Liver (tissue), 9 donors: ENCODE measurements around the gene ANTXR1. TPM values are rescaled to one million over a fixed set of nuclear protein-coding genes. Genes with fewer than 3 reads are reported as not detected.

Experiments used
- DNase-seq: peaks from one replicate; pipeline ENCODE4 v3.0.0-alpha.2; 2017; ENCODE audit warnings: low spot score
- H3K27ac ChIP-seq, 2 donors: one replicate each; pipeline ENCODE4 v1.7.0; 2013; ENCODE audit warnings: inconsistent platforms in 2 of 2, low read length in 2 of 2, control low read depth in 1 of 2, low read depth in 1 of 2, mild to moderate bottlenecking in 1 of 2
- H3K27me3 ChIP-seq, 4 donors: one replicate each; pipeline versions ENCODE4 v1.6.1 to v1.7.0; 2013; ENCODE audit warnings: low read length in 3 of 4, inconsistent platforms in 1 of 4, mild to moderate bottlenecking in 1 of 4, moderate library complexity in 1 of 4; ENCODE audit not compliant: control insufficient read depth in 4 of 4, insufficient read depth in 4 of 4
- H3K36me3 ChIP-seq, 4 donors: one replicate each; pipeline versions ENCODE4 v1.6.1 to v1.7.0; 2013; ENCODE audit warnings: low read length in 3 of 4, mild to moderate bottlenecking in 3 of 4, low read depth in 1 of 4, moderate library complexity in 1 of 4; ENCODE audit not compliant: control insufficient read depth in 4 of 4, insufficient read depth in 3 of 4
- H3K4me1 ChIP-seq, 4 donors: one replicate each; pipeline versions ENCODE4 v1.6.1 to v1.7.0; 2013; ENCODE audit warnings: low read length in 3 of 4, mild to moderate bottlenecking in 3 of 4, moderate library complexity in 1 of 4; ENCODE audit not compliant: control insufficient read depth in 4 of 4, insufficient read depth in 4 of 4
- H3K4me3 ChIP-seq, 3 donors: one replicate each; pipeline versions ENCODE4 v1.6.1 to v1.7.0; 2013; ENCODE audit warnings: low read length in 3 of 3, control low read depth in 1 of 3, low read depth in 1 of 3, mild to moderate bottlenecking in 1 of 3
- H3K9ac ChIP-seq, 2 donors: one replicate each; pipeline ENCODE4 v1.7.0; 2013; ENCODE audit warnings: low read length in 2 of 2, mild to moderate bottlenecking in 2 of 2, moderate library complexity in 2 of 2, control low read depth in 1 of 2, low read depth in 1 of 2
- H3K9me3 ChIP-seq, 4 donors: one replicate each; pipeline versions ENCODE4 v1.6.1 to v1.7.0; 2013; ENCODE audit warnings: low read length in 3 of 4; ENCODE audit not compliant: control insufficient read depth in 4 of 4
- EGR1 ChIP-seq, 2 donors: IDR thresholded peaks; 2 replicates each; pipeline ENCODE4 v1.6.1; 2016 to 2018; ENCODE audit warnings: antibody characterized with exemption in 2 of 2, low read depth in 2 of 2
- FOXA1 ChIP-seq: IDR thresholded peaks from 2 replicates; pipeline ENCODE4 v1.6.1; 2016; ENCODE audit warnings: antibody characterized with exemption
- FOXA2 ChIP-seq: IDR thresholded peaks from 2 replicates; pipeline ENCODE4 v1.6.1; 2016; ENCODE audit warnings: antibody characterized with exemption
- GABPA ChIP-seq, 2 donors: IDR thresholded peaks in 1 of 2; conservative IDR thresholded peaks in 1 of 2; 2 replicates each; pipeline ENCODE4 v1.6.1; 2016; ENCODE audit warnings: antibody characterized with exemption in 2 of 2, mild to moderate bottlenecking in 1 of 2, moderate library complexity in 1 of 2
- HNF4A ChIP-seq, 2 donors: conservative IDR thresholded peaks; 2 replicates each; pipeline ENCODE4 v1.6.1; 2016; ENCODE audit warnings: antibody characterized with exemption in 2 of 2, mild to moderate bottlenecking in 2 of 2
- HNF4G ChIP-seq: IDR thresholded peaks from 2 replicates; pipeline ENCODE4 v1.6.1; 2016; ENCODE audit warnings: antibody characterized with exemption
- JUND ChIP-seq, 2 donors: IDR thresholded peaks; 2 replicates each; pipeline ENCODE4 v1.6.1; 2016; ENCODE audit warnings: antibody characterized with exemption in 2 of 2
- NR2F2 ChIP-seq: IDR thresholded peaks from 2 replicates; pipeline ENCODE4 v1.6.1; 2016; ENCODE audit warnings: antibody characterized with exemption
- RAD21 ChIP-seq, 2 donors: IDR thresholded peaks; 2 replicates each; pipeline ENCODE4 v1.6.1; 2016; ENCODE audit warnings: antibody characterized with exemption in 2 of 2, mild to moderate bottlenecking in 2 of 2
- RXRA ChIP-seq, 2 donors: IDR thresholded peaks; 2 replicates each; pipeline ENCODE4 v1.6.1; 2017 to 2018; ENCODE audit warnings: antibody characterized with exemption in 2 of 2, mild to moderate bottlenecking in 1 of 2
- SP1 ChIP-seq: IDR thresholded peaks from 2 replicates; pipeline ENCODE4 v1.6.1; 2018; ENCODE audit warnings: antibody characterized with exemption, mild to moderate bottlenecking
- TAF1 ChIP-seq: conservative IDR thresholded peaks from 2 replicates; pipeline ENCODE4 v1.6.1; 2016; ENCODE audit warnings: antibody characterized with exemption, mild to moderate bottlenecking
- YY1 ChIP-seq: IDR thresholded peaks from 2 replicates; pipeline ENCODE4 v1.6.1; 2016; ENCODE audit warnings: antibody characterized with exemption, mild to moderate bottlenecking
- WGBS: extraction: QIAGEN DNeasy Blood & Tissue Kit; methylation state at CpG from one replicate; pipeline ENCODE4 v1.1.7; 2013; 5-methylcytosine and 5-hydroxymethylcytosine counted together
- polyA plus RNA-seq, 2 donors: library from polyadenylated mRNA; stranded (reverse) in 1 of 2; unstranded in 1 of 2; fragments of 200-250 nt in 1 of 2; fragments of >200 nt in 1 of 2; fragmentation: Nextera tagmentation in 1 of 2; extraction: Ambion mirVana in 1 of 2; gene quantifications; one replicate each; pipeline versions ENCODE4 v1.2.1 to v1.2.3, GENCODE V29; 2013 to 2015
- total RNA-seq, 2 donors: library from RNA; depleted of rRNA; stranded (reverse); fragments of >200 nt; gene quantifications; one replicate each; pipeline ENCODE4 v1.2.3, GENCODE V29; 2014
- TF ChIP-seq, protein P1 (sequence below): IDR thresholded peaks from 2 replicates; pipeline ENCODE4 v1.6.1; 2016; ENCODE audit warnings: antibody characterized with exemption
- TF ChIP-seq, protein P2 (sequence below): fragments of 150-350 bp; IDR thresholded peaks from 2 replicates; pipeline ENCODE4 v1.5.1; 2017; ENCODE audit warnings: improper control_type of control experiment, low read depth, low read length; ENCODE audit not compliant: missing input control
- TF ChIP-seq, protein P3 (sequence below): IDR thresholded peaks from 2 replicates; pipeline ENCODE4 v1.6.1; 2016; ENCODE audit warnings: antibody characterized with exemption, mild to moderate bottlenecking
- TF ChIP-seq, protein P4 (sequence below): IDR thresholded peaks from 2 replicates; pipeline ENCODE4 v1.6.1; 2016; ENCODE audit warnings: antibody characterized with exemption
- donor health status: healthy.
- donor health status: healthy.
- donor health status: healthy.
- donor health status: healthy.
- donor health status: healthy.

Gene ANTXR1
- total and polyA plus RNA-seq, 4 donors = 0.60 to 3.6 (median 1.8) TPM

DNA sequence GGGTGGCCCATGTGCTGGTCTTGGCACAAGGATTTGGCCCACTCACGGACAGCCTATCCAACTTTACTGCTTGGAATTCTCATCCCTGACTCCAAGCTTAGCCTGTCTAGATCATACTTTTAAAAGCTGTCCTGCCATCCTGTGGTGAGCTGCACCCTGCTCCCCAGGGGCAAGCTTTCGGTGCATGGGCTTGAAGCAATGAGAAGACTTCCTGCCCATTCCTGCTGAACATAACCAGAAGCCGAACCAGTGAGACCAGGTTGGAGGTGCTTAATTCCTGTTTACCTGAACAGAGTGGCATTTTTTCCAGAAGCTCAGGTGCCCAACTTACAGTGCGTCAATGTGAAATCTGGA is 154.5 kb downstream of the ANTXR1 start:
- WGBS = 95% methylated on average over 4 of the region's 4 CpGs
- Histone ChIP-seq H3K4me1 (peaks cover 0 to 4% (median 0%) of the 10 kb centered on the region in 4 donors), H3K4me3 (no peak overlapping the region), H3K9ac (no peak overlapping the region), H3K9me3 (no peaks in the 10 kb centered on the region), H3K36me3 (no peaks in the 10 kb centered on the region), H3K27ac (no peak overlapping the region), H3K27me3 (peaks cover 0 to 3% (median 0%) of the 10 kb centered on the region in 4 donors)
- TF ChIP-seq HNF4A (conservative IDR thresholded peaks at IDR 0.05) (no peak), TAF1 (no peak), SP1 (no peak), JUND (IDR thresholded peaks at IDR 0.05) (no peak), HNF4G (no peak), RAD21 (IDR thresholded peaks at IDR 0.05) (no peak), FOXA1 (no peak), NR2F2 (no peak), RXRA (IDR thresholded peaks at IDR 0.05) (no peak)
- TF ChIP-seq, protein P1, sequence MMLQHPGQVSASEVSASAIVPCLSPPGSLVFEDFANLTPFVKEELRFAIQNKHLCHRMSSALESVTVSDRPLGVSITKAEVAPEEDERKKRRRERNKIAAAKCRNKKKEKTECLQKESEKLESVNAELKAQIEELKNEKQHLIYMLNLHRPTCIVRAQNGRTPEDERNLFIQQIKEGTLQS = no peak
- TF ChIP-seq, protein P2, sequence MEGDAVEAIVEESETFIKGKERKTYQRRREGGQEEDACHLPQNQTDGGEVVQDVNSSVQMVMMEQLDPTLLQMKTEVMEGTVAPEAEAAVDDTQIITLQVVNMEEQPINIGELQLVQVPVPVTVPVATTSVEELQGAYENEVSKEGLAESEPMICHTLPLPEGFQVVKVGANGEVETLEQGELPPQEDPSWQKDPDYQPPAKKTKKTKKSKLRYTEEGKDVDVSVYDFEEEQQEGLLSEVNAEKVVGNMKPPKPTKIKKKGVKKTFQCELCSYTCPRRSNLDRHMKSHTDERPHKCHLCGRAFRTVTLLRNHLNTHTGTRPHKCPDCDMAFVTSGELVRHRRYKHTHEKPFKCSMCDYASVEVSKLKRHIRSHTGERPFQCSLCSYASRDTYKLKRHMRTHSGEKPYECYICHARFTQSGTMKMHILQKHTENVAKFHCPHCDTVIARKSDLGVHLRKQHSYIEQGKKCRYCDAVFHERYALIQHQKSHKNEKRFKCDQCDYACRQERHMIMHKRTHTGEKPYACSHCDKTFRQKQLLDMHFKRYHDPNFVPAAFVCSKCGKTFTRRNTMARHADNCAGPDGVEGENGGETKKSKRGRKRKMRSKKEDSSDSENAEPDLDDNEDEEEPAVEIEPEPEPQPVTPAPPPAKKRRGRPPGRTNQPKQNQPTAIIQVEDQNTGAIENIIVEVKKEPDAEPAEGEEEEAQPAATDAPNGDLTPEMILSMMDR = no peak
- TF ChIP-seq, protein P3, sequence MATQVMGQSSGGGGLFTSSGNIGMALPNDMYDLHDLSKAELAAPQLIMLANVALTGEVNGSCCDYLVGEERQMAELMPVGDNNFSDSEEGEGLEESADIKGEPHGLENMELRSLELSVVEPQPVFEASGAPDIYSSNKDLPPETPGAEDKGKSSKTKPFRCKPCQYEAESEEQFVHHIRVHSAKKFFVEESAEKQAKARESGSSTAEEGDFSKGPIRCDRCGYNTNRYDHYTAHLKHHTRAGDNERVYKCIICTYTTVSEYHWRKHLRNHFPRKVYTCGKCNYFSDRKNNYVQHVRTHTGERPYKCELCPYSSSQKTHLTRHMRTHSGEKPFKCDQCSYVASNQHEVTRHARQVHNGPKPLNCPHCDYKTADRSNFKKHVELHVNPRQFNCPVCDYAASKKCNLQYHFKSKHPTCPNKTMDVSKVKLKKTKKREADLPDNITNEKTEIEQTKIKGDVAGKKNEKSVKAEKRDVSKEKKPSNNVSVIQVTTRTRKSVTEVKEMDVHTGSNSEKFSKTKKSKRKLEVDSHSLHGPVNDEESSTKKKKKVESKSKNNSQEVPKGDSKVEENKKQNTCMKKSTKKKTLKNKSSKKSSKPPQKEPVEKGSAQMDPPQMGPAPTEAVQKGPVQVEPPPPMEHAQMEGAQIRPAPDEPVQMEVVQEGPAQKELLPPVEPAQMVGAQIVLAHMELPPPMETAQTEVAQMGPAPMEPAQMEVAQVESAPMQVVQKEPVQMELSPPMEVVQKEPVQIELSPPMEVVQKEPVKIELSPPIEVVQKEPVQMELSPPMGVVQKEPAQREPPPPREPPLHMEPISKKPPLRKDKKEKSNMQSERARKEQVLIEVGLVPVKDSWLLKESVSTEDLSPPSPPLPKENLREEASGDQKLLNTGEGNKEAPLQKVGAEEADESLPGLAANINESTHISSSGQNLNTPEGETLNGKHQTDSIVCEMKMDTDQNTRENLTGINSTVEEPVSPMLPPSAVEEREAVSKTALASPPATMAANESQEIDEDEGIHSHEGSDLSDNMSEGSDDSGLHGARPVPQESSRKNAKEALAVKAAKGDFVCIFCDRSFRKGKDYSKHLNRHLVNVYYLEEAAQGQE = no peak
- TF ChIP-seq, protein P4, sequence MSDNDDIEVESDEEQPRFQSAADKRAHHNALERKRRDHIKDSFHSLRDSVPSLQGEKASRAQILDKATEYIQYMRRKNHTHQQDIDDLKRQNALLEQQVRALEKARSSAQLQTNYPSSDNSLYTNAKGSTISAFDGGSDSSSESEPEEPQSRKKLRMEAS = no peak
- DNase-seq = no peak

DNA sequence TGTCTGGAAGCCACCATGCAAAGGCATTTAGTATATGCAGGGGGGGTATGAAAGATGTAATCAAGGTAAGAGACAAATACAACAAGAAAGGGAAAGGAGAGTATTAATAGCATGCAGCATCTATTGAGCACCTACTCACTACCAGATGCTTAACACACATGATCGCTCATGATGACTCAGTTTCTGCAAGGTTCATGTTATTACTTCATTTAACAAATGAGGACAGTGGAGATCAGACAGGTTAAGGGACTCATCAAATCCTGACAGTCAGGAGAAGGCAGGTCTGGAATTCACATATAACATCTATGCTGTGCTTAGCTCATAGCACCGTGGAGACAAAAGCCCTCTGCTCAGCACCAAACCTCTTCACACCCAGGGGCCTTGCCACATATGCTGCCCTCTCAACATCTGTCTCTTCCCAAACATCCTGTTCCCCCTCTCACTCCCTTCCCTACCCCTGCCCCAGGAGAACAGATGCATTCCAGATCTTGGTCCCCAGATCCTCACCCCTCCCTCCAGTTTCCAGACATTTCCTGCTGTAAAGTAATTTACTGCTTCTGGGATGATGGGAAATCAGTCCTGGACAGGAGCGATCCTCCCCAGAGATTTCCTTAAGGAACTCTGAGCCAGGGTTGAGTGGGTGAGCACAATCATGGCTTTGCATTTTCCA is 155.3 kb downstream of the ANTXR1 start:
- no peak overlapping the region for H3K27ac ChIP-seq
- H3K4me3 ChIP-seq = no peak overlapping the region
- DNase-seq = no peak
- H3K4me1 ChIP-seq = peaks cover 0 to 4% (median 0%) of the 10 kb centered on the region in 4 donors
- H3K9me3 ChIP-seq = no peaks in the 10 kb centered on the region
- no peak overlapping the region for H3K9ac ChIP-seq
- peaks cover 0 to 3% (median 0%) of the 10 kb centered on the region in 4 donors for H3K27me3 ChIP-seq
- TF ChIP-seq YY1 (no peak), NR2F2 (no peak), RXRA (IDR thresholded peaks at IDR 0.05) (no peak), RAD21 (IDR thresholded peaks at IDR 0.05) (no peak), SP1 (no peak), EGR1 (IDR thresholded peaks at IDR 0.05; ENCODE audit: low read depth in 2 of 2) (no peak), FOXA2 (no peak), GABPA (IDR thresholded peaks at IDR 0.05 in 1 of 2, conservative IDR thresholded peaks at IDR 0.05 in 1 of 2) (no peak)
- TF ChIP-seq, protein P3 = no peak
- TF ChIP-seq, protein P4 = no peak
- TF ChIP-seq, protein P2 = no peak
- no peaks in the 10 kb centered on the region for H3K36me3 ChIP-seq
- 93% methylated on average over 3 of the region's 3 CpGs for WGBS
